Lower leg skin (tissue), 3 donors: ENCODE measurements around the gene KIRREL3.

Experiments
- CTCF ChIP-seq, 3 donors: fragments of 450-650 bp; IDR thresholded peaks; one replicate each; pipeline ENCODE4 v1.5.1; 2016; ENCODE audit warnings: antibody characterized with exemption in 3 of 3, mild to moderate bottlenecking in 3 of 3, moderate library complexity in 2 of 3
- POLR2A ChIP-seq, 2 donors: fragments of 450-650 bp; IDR thresholded peaks; one replicate each; pipeline ENCODE4 v1.6.1; 2016 to 2017; ENCODE audit warnings: antibody characterized with exemption in 2 of 2, mild to moderate bottlenecking in 1 of 2, moderate library complexity in 1 of 2

GRCh38 chr11:126821827-126822226 lies 178.7 kb downstream of the KIRREL3 start:
- TF ChIP-seq CTCF (IDR thresholded peaks at IDR 0.05) (no peak), POLR2A (IDR thresholded peaks at IDR 0.05) (no peak)
